Pericardium fibroblast (primary cell): ENCODE data around the gene THEM4. TPM values are rescaled to one million over a fixed set of nuclear protein-coding genes. Genes with fewer than 3 reads are reported as not detected.

Experiments used
- total RNA-seq: library from RNA; depleted of rRNA; stranded (reverse); fragments of >200 nt; gene quantifications from 2 replicates; pipeline ENCODE4 v1.2.3, GENCODE V29; 2015

Gene THEM4
- 10.0 and 17.0 TPM in 2 replicates for total RNA-seq

DNA sequence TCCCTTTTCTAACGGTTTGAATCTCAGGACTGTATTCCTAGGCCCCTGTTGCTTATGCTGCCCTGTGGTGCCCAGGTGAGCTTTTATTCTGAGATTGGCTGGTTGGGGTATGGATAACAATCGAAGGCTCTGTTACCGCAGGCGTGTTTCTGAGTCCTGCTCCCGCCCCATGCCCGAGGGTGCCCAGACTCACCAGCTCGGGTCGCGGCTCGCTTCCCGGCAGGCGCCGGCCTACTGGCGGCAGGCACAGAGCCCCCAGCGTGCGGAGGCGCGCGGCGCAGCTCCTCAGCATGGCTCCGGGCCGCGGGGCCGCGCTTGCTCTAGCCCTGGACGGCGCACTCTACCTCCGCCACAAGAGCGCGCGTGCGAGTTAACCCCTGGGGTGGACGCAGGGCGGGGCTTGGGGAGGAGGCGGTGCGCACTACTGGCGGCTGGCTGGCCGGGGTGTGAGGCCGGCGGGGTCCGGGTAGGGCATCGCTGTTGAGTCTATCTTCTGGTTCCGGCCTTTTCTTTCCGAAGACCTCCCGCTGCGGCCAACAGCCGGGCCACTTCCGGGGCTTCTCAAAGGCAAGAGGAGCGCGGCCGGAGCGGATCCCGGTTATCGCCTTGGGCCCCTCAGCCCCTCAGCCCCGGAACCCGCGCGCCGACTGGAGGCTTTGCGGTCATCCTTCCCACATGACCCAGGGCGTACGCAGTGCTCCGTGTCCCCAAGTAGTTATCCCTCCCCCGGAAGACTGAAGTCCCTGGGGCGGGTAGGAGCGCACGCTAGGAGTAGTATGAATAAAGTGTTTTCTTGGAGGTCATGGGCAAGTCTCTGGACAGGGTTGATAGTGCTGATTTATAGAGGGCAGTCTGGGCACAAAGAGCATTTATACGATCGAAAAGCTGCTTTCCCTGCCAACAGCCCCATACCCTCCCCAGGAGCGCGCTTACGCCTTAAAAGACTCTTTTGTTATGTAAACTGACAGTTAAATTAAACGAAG is at the start of gene THEM4:
Gene THEM4, minus strand, starts transcription at position 345 of the 983 bp plus-strand sequence. Its CDS starts 53 bp downstream, at position 292.

DNA sequence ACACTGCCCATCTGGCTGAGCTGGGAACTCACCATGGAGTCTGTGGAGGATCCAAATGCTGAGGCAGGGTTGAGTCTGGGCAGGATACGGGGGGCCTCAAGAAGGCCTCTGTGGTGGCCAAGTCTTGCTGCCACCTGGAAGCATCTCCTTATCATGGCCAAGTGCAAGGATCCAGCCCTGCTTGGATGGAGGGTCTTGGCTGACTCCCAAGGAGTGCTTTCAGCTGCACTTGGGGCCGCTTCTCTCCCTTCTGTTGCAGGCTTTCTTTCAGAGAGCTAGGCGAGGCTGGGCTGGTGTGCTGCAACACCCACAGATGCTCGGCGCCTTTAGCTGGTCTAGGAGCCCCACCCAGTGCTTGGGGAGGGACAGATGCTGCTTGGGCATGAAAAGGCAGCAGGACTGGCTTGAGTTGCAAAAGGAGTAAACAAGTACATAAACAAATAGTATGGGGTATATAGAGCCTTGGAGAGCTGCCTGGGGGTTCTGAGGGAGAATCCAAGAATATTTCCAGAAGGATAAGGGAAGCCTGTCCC is 55.8 kb downstream of the THEM4 start, which contains the start of gene THEM5:
Gene THEM5, minus strand, starts transcription at position 302 of the 533 bp plus-strand sequence. Its CDS starts 147 bp downstream, at position 155.

DNA sequence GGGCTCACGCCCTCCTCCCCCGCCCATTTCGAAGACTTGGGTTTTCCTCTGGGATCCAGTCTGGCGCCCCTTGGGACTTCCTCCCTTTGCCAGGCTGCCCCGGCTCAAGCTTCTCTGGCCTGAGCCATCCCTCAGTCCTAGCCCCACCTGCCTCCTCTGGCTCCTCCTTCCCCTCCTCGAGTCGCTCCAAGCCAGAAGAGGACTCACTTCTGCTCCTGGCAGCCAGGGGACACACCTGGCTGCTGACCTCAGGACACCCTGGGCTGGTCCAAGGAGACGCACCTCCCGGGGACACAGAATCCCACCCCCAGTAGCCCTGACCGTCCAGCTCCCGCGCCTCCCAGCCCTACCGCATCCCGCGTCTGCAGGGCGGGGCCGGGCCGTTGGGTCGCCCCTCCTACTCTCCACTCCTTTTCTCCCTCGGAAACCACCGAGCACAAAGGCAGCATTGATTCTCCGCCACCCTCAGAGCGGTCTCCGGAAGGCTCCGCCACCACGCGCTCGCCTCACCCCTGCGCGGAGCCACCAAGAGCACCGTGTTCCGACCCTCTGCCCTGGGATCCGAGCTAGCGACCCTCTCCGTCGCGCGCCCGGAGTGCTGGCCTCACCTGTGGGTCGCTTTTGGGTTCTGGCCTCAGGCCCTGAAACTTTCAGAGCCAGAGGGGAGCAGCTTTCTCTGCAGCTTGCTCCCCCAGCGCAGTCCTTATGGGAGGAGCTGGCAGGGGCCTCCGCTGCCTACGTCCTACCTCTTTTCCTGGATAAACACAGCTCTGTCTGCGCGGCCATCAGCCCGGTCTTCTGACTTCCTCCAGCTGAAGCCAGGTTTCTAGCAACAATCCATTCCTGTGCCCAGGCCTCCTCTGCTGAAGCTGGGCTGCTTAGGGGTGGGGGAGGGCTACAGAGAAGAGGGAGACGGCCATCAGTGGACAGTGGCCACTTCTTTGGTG is 69.6 kb downstream of the THEM4 start, which contains the start of gene C2CD4D:
Gene C2CD4D, minus strand, starts transcription at position 364 of the 947 bp plus-strand sequence. CDS start 831 bp downstream, outside the sequence.

DNA sequence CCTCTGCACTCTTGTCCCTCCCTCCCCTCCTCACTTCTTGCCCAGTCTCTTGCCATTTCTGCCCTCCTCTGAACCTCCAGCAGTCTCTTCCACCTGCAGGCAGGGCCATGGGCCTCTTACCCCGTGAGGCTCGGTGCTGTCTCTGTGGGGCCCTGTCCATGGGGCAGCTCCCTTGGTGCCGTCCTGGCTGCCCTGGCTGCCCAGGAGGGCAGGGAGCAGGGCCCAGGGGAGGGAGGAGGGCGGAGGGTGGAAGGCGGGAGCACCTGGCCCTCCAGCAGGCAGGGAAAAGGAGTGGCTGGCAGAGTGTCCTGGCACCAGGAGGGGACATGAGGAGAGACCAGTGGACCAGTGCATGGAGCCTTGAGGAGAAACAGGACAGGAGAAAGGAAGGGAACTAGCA is 77.7 kb downstream of the THEM4 start, which contains the start of gene RORC:
Gene RORC, minus strand, starts transcription at position 198 of the 400 bp plus-strand sequence. Its CDS starts 38 bp downstream, at position 160.

Other genes starting within 250 kb of the THEM4 start
- gene CELF3, start 192.7 kb downstream of the THEM4 start, total RNA-seq, result not detected in 2 replicates
- gene RIIAD1, start 188.0 kb downstream of the THEM4 start, total RNA-seq, result not detected in 2 replicates
- gene MRPL9, start 146.0 kb downstream of the THEM4 start, total RNA-seq, result 46.2 and 51.9 TPM in 2 replicates
- 1.0 and 1.5 TPM in 2 replicates for gene TDRKH, start 119.0 kb downstream of the THEM4 start, total RNA-seq
- not detected in 2 replicates for gene LINGO4, start 104.1 kb downstream of the THEM4 start, total RNA-seq
- under 0.01 TPM in 1 of 2 replicates, not detected in the other for gene RORC, start 77.7 kb downstream of the THEM4 start, total RNA-seq
- gene C2CD4D, start 69.7 kb downstream of the THEM4 start, total RNA-seq, result not detected in 2 replicates
- not detected in 2 replicates for gene THEM5, start 55.8 kb downstream of the THEM4 start, total RNA-seq
- gene S100A10, start 84.3 kb upstream of the THEM4 start, total RNA-seq, result 243 and 508 TPM in 2 replicates
- gene S100A11, start 127.5 kb upstream of the THEM4 start, total RNA-seq, result 428 and 784 TPM in 2 replicates
- gene TCHHL1, start 179.6 kb upstream of the THEM4 start, total RNA-seq, result not detected in 2 replicates
- not detected in 2 replicates for gene TCHH, start 205.9 kb upstream of the THEM4 start, total RNA-seq
- not detected in 2 replicates for gene RPTN, start 249.7 kb upstream of the THEM4 start, total RNA-seq